ENCODE results near the gene NTM. TPM values are rescaled to one million over a fixed set of nuclear protein-coding genes. Genes with fewer than 3 reads are reported as not detected.

Gene NTM
- total and polyA plus RNA-seq, 8 donors, result 0.04 to 4.4 (median 0.50) TPM

DNA sequence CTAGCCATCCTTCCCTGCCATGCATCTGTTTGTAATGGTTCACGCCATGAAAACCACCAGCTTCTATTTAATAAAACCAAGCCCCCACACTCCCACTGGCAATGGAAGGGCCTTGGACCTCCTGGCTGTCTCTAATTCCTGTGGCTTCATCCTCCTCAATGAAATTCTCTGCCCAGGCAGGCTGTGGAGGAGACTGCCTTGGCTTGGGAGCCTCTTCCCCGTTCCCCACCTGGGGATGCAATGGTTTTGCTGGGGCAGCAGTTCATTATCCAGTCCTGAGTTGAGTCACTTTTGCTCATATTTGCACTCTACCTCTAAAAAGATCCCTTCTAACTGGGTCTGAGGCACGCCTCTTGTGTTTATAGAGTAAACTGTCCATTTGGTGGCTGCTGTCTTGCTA lies 515.8 kb downstream of the NTM start:
- intact Hi-C loops (cut with DNase I), result loop anchor here in 1 of 3 donors (10.0 kb wide), 1 partner anchor 249 kb away; no protein-coding TSS in a partner anchor

DNA sequence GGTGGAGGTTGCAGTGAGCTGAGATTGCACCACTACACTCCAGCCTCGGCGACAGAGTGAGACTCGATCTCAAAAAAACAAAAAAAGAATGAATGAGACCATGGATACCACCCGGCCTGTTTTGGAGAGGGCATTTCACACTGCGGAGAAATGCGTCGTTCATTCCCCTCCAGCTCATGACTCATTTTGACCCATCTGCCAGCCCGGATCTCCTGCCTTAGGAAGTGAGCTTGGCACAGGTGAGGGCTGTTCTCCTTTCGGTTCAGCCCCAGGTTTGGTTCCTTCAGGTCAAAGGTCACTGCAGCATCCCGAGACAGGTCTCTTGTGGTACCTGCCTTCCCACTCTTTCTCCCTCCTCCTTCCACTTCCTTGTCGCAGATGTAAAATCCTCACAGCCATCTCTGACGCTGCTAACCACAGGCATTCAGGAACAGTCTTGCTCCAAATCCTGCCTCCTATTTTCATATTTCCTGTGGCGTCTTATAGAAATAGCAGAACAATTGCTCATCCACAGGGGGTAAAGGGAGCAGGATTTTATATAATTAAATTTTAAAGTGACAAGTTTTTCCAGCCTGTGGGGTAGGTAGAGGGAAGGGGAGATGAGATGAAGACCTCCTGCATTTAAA lies 517.9 kb downstream of the NTM start:
- intact Hi-C loops (cut with DNase I), result loop anchor here in 1 of 3 donors (10.0 kb wide), 1 partner anchor 246 kb away; no protein-coding TSS in a partner anchor
- TF ChIP-seq, protein P1, sequence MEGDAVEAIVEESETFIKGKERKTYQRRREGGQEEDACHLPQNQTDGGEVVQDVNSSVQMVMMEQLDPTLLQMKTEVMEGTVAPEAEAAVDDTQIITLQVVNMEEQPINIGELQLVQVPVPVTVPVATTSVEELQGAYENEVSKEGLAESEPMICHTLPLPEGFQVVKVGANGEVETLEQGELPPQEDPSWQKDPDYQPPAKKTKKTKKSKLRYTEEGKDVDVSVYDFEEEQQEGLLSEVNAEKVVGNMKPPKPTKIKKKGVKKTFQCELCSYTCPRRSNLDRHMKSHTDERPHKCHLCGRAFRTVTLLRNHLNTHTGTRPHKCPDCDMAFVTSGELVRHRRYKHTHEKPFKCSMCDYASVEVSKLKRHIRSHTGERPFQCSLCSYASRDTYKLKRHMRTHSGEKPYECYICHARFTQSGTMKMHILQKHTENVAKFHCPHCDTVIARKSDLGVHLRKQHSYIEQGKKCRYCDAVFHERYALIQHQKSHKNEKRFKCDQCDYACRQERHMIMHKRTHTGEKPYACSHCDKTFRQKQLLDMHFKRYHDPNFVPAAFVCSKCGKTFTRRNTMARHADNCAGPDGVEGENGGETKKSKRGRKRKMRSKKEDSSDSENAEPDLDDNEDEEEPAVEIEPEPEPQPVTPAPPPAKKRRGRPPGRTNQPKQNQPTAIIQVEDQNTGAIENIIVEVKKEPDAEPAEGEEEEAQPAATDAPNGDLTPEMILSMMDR (IDR thresholded peaks at IDR 0.05), result no peak
- Histone ChIP-seq H3K27ac (no peak overlapping the region), H3K9me3 (no peaks in the 10 kb centered on the region), H3K36me3 (no peaks in the 10 kb centered on the region), H3K27me3 (peaks cover 0 to 6% (median 0%) of the 10 kb centered on the region in 4 donors), H3K4me3 (no peak overlapping the region), H3K4me1 (no peaks in the 10 kb centered on the region)
- no peak for DNase-seq
- peak in 2 of 4 donors; percentile 17 to 33 for ATAC-seq
- WGBS, 2 donors, result 68 to 82% methylated on average over 13 of the region's 13 CpGs
- FAIRE-seq, result no peak

More for the DNA sequence above, 515.8 kb downstream of the NTM start:
- H3K4me3 ChIP-seq, result no peak overlapping the region
- peak in 1 of 4 donors; percentile 32 for ATAC-seq
- no peaks in the 10 kb centered on the region for H3K4me1 ChIP-seq
- H3K9me3 ChIP-seq, result no peaks in the 10 kb centered on the region
- FAIRE-seq, result no peak
- H3K27ac ChIP-seq, result no peak overlapping the region
- no peak for DNase-seq
- WGBS, 2 donors, result 59 to 75% methylated on average over 3 of the region's 3 CpGs
- H3K27me3 ChIP-seq, result peaks cover 0 to 6% (median 0%) of the 10 kb centered on the region in 4 donors
- H3K36me3 ChIP-seq, result no peaks in the 10 kb centered on the region
- TF ChIP-seq, protein P1 (IDR thresholded peaks at IDR 0.05), result no peak

DNA sequence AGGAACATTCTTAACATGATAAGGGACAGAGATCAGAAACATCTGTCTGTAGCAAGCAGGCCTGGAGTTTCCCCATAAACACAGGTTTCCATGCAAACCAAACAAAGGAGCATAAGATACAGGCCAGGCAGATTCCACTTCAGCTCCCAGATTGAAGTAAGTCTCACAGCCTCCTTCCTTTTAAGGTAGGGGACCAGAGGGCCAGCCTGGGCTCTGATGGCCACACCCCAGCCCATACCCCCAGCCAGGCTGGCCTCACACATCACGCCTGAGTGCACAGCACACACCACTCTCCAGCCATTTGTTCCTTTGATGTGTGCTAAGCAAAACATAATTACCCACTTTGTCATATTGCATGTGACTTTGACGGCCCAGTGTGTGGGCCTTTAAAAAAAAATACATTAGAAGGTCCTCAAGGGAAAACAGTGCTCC lies 518.7 kb downstream of the NTM start:
- Histone ChIP-seq H3K9me3 (no peaks in the 10 kb centered on the region), H3K4me3 (no peak overlapping the region), H3K27ac (no peak overlapping the region), H3K27me3 (peaks cover 0 to 6% (median 0%) of the 10 kb centered on the region in 4 donors), H3K36me3 (no peaks in the 10 kb centered on the region), H3K4me1 (no peaks in the 10 kb centered on the region)
- WGBS, 2 donors, result 57 to 59% methylated on average over 2 of the region's 2 CpGs
- TF ChIP-seq, protein P1 (IDR thresholded peaks at IDR 0.05), result no peak
- FAIRE-seq (no peak), ATAC-seq (peak in 3 of 4 donors; percentile 26 to 64 (median 47)), DNase-seq (no peak)
- intact Hi-C loops (cut with DNase I), result loop anchor here in 1 of 3 donors (10.0 kb wide), 1 partner anchor 246 kb away; no protein-coding TSS in a partner anchor

DNA sequence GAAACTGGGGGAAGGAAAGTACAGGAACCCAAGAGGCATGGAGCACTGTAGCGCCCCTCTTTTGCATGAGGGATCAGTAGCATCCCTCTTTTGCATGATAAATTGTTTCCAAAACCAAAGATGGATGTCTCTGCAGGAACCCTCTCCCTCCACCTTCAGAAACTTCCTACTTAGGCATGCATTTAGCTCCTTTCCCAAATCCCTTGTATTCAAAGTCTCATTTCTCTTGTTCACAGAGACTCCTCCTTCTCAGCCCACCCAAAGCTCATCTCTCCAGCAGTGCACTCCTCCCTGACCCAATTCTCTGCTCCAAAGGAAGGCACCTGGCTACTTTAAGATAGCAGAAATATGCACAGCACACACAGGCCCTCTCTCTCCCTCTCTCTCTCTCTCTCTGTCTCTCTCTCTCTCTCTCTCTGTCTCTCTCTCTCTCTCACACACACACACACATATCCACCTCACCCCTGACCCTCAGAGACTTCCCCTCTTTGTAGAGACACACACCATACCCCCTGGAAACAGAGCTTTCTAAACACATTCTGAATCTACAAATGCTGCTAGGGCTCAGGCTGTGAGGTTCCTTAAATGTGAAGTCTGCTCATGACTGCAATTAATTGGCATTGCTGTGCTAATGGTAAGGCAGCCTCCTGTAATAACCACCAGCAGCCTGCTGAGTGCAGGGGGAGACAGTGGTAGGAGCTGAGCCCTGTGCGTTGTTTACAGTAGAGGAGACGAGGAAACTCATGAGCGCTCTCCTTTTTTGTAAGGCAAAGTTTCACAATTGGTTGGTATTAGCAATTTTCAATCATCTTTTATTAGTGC lies 519.6 kb downstream of the NTM start:
- FAIRE-seq (no peak), ATAC-seq (no peak), DNase-seq (no peak)
- Histone ChIP-seq H3K36me3 (no peaks in the 10 kb centered on the region), H3K4me3 (no peak overlapping the region), H3K9me3 (no peaks in the 10 kb centered on the region), H3K27me3 (peaks cover 0 to 6% (median 0%) of the 10 kb centered on the region in 4 donors), H3K4me1 (no peaks in the 10 kb centered on the region), H3K27ac (no peak overlapping the region)
- TF ChIP-seq, protein P1 (IDR thresholded peaks at IDR 0.05), result no peak
- intact Hi-C loops (cut with DNase I), result loop anchor here in 1 of 3 donors (10.0 kb wide), 1 partner anchor 245 kb away; no protein-coding TSS in a partner anchor
- WGBS, 2 donors, result 83 to 85% methylated on average over 4 of the region's 4 CpGs
